SH-SY5Y (cell line): ENCODE measurements around the gene ARHGAP24.
A peak's percentile ranks its signal among the peaks of the same experiment; 100 is the strongest.

Experiments
- GATA2 ChIP-seq: IDR thresholded peaks from 2 replicates; pipeline ENCODE4 v1.6.1; 2011; ENCODE audit warnings: mild to moderate bottlenecking, low read depth, low read length
- GATA3 ChIP-seq: IDR thresholded peaks from 2 replicates; pipeline ENCODE4 v1.6.1; 2011; ENCODE audit warnings: low read depth, mild to moderate bottlenecking, low read length, moderate library complexity

DNA sequence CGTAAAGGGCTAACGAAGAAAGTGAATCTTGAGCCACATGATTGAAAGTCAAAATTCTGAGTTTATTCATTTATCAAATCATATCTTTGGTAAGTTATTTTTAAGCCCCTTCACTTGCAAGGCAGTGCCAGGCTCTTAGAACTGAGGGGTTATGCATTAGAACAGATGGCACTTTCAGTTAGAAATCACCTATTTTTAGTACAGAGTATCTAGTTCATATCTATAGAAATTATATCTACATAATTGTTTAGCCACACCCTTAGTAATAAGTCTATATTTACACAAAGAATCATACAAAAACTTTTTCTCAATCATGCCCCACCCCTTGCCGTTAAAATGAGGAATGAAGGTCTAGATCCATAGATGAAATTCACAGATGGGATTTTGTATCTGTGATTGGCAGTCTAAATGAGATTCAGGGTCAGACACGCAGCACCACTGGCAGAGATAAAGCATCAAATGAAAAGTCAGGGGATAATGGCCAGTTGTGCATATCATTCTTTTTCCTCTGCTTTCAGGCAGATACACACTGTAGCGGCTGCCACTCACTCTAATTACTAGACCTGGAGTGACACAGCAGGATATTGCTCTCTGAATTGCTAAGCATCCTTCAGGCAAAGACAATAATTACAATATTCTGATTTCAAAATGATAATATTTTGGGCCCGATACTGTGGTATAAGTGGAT, 444.4 kb downstream of the ARHGAP24 start:
- TF ChIP-seq GATA2 (peak; percentile 59), GATA3 (no peak)
